GM19035 (cell line): ENCODE data around the gene CA7.

Source experiments
- ATAC-seq: cut with Tn5 transposase; IDR thresholded peaks from one replicate; pipeline ENCODE4 v1.9.1; 2021; ENCODE audit not compliant: unreplicated experiment

The CA7 gene

GRCh38 chr16:66844342-66845079 is at the start of gene CA7:
Gene CA7, plus strand, starts transcription at chr16:66844414. Its CDS starts 74 bp downstream, at chr16:66844488.
- ATAC-seq = no peak

DNA sequence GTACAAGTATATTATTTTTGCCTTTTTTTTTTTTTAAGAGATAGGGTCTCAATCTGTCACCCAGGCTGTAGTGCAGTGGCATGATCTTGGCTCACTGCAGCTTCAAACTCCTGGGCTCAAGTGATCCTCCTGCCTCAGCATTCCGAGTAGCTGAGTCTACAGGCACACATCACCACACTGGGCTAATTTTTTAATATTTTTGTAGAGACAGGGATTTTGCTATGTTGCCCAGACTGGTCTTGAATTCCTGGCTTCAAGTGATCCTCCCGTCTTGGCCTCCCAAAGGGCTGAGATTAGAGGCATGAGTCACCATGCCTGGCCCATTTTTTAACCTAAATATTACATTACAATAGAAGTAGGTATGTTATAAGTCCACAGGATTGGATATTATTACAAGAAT is 46.1 kb upstream of the CA7 start:
- ATAC-seq = no peak

DNA sequence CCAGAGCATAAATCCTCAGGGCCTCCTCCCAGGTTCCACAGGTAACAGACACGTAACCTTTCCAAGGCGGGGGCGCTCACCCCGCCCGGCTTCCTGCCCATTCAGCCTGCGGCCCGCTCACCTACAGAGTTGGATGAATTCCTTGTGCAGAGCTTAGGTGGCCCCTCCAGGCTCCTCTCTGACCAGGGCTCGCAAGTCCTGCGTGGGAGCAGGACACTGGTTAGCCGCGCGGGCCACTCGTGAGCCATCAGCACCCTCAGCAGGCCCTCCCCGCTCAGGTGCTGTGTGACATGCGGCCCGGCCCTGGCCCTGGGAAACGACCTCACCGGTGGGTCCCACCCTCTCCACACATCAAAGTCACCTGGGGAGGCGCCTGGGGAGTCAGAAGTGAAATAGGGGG is 43.4 kb upstream of the CA7 start:
- ATAC-seq = no peak

- ATAC-seq = no peak
These were observed 42.7 kb upstream of the CA7 start, which contains the start of gene TERB1 for GRCh38 chr16:66801320-66802105. Gene TERB1, minus strand, starts transcription at chr16:66801584. Its CDS starts 4,786 bp downstream, at chr16:66796798.

DNA sequence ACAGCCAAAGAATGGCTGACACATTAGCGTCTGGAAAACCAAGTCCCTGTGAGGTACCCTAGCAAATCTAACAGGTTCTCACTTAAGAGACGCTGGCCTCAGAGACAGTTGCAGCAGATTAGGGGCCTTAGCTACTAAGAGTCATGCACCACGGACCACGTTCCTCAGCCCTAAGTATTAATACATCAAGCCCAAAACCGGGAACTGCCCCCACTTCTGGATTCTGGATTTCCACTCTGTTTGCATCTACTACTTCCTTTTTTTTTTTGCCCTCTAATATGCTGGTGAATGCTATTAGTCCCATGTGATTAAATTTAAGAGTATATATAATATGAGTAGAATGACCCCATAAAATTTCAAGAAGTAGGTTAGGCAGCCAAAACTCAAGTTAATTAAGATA is 42.1 kb upstream of the CA7 start:
- no peak for ATAC-seq

DNA sequence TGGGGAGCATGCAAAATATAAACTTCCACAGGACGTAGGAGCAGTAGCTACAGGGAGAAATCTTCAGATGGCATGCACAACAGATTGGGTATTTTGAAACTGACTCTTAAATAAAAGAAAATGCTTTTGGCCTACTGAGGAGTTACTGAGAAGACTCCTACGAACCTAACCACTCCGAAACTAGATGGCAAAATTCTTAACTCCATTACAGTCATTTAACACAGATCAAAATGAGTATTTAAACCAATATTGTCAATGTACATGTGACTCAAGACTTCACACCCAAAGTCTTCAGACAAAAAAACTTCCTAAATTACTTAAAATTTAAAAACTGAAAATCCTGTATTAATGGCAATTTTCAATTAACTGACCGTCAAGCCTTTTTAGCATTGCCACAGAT is 34.4 kb upstream of the CA7 start:
- no peak for ATAC-seq

DNA sequence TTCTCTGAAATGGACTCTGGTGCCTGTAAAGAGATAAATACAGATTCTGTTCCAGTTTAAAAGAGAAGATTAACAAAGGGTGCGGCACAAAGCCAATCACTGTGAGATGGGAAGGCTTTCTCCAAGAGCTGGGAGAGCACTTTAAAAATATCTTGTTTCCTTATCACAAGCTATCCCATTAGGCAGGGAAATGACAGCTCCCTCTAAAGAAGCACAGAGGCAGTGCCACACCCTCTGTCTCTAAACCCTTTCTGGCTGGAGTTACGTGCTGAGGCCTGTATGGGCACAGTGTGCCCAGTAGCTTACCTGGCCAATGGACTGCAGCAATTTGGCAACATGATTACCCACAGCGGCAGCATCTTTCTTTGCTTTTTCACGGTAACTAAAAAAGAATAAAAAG is 33.8 kb upstream of the CA7 start:
- ATAC-seq = no peak

- no peak for ATAC-seq
These were observed 33.2 kb upstream of the CA7 start for GRCh38 chr16:66811043-66811442.

DNA sequence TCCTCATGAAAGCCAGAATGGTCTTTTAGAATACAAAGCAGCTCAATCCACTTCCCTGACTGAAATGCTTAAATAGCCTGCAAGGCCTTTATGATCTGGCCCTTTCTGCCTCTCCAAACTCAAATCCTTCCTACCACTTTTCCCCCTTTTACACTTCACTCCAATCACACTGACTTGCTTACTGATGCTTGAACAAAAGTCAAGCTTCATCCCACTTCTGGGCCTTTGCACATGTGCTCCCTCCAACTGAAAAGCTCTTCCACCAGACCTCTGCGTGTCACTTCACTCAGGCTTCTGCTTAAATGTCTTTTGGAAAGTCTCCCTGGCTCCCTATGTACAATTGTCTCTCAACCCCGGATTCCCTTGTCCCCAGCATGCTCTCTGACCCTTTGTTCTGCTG is 29.5 kb upstream of the CA7 start:
- ATAC-seq = no peak

DNA sequence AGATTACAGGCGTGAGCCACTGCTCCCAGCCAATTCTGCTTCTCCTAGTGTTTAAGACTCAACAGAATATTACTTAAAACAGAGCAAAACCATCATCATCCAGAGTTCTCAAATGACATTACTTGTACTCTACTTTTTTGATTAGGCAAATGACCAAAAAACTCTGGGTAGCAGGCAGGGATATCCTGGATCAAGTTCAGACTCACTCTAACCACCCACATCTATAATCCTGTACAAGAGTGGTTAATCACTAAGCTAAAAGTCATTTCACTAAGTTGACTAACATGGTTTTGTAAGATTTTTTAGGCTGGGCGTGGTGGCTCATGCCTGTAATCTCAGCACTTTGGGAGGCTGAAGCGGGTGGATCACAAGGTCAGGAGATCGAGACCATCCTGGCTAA is 20.2 kb upstream of the CA7 start:
- ATAC-seq = no peak

DNA sequence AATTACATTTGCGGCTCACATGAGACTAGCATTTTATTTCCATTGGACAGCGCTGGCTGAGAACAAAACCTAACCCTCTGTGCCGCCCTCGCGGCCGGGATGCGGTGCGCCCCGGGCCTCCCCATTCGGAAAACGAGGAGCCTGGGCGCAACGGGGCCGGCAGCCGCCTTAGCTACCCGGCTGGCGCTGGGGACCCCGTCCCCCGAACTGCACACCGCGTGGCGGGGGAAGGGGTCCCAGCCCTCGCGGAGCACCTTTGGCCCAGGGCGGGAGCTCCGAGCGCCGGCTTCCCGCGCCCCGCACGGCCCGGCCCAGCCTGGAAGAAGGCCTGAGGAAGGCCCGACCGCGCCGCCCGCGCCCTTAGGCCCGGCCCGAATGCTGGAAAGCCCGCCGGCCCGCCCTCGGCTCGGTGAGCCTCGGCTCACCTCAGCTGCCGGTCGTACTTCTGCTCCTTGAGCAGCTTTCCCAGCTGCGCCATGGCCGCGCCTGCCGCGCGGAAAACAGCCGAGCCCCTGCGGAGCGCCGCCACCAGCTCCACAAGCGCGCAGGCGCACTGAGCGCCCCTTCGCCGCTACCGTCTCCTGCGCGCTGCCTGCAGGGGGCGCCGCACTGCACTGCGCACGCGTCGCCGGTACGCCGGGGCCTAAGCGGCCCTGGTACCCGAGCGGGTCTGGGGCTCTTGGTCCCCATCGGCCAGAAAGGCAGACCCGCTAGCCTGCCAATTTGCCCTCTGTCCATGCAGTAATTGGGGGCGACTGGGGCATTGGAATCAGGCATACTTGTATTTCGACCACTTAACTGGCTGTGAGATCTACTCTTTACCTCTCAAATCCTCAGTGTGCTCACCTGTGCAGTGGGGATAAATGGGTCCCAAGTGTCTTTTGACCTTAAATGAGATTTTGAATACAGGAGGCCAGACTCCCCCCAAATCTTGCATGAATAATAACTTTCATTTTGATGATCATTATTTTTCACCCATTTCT is 13.5 kb upstream of the CA7 start, which contains the start of gene NAE1:
TSS of gene NAE1 (minus strand) at position 555 of the 983 bp plus-strand sequence. CDS start at position 478, 77 bp downstream.
- peak; percentile 87 for ATAC-seq

DNA sequence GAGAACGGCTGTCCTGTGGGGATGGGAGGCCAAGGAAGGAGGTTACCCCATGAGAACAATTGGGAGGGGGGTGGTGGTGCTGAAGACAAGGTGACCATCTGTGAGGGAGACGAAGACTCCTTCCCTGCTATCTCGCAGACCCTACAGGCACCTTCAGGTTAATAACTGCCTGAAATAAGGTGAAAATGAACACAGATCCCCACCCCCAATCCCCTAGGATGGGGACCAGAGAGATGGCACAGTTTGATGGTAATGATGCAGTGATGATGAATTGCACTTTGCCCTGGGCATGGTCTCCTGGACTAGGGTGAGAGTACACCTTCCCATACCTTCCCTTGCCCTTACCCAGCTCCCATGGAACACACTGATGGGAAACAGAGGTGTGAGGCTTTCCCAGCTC is 12.0 kb upstream of the CA7 start:
- ATAC-seq = no peak

GRCh38 chr16:66832661-66833305 is 11.4 kb upstream of the CA7 start:
- ATAC-seq = no peak

DNA sequence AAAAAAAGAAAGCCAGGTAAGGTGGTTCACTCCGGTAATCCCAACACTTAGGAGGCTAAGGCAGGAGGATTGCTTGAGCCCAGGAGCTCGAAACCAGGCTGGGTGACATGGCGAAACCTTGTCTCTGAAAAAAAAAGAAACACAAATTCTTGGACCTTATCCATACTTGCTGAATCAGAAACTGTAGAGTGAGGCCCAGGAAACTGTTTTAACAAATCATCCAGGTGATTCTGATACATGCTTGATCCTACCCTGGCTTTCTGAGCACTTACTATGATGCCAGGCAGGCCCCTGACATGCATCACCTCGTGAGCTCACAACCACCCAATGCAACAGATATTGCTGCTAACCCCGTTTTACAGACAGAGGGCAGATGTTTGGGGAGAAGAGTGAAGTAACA is 9.5 kb upstream of the CA7 start:
- ATAC-seq = no peak

- no peak for ATAC-seq
These were observed 3.3 kb upstream of the CA7 start for GRCh38 chr16:66840883-66841282.

DNA sequence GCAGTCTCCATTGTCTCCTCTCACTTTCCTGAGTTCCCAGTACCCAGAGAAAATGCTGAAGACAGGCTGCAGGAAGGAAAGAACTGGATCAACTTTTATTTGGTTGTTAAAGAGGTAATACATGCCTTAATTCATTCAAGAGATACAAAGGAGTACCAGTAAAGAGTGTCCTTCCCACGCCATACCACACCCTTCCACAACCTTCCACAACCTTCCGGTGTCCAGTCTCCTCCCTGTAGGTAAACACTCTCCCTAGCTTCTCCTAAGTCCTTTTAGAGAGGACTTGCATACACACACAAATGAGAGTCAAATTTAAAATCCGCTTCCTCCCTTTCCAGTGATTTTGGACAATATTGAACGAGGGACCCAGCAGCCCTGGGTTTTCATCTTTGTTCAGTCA is 2.8 kb upstream of the CA7 start:
- no peak for ATAC-seq

- ATAC-seq = no peak
These were observed 1.4 kb upstream of the CA7 start for GRCh38 chr16:66842765-66843164.

DNA sequence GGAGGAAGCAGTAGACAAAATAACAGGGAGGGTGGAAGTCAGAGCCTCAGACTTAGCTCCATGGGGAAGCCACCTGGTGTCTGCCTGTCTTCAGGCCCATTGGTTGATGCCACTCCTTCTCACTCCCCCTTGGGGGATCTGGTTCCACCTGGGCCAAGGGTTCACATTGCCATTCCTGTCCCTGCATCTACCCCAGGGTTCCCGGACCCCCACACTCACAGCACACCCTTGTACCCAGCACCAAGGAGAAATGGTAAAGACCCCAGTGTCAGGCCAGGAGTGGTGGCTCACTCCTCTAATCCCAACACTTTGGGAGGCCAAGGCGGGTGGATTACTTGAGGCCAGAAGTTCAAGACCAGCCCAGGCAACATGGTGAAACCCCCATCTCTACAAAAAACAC is 1.0 kb upstream of the CA7 start:
- ATAC-seq = no peak

DNA sequence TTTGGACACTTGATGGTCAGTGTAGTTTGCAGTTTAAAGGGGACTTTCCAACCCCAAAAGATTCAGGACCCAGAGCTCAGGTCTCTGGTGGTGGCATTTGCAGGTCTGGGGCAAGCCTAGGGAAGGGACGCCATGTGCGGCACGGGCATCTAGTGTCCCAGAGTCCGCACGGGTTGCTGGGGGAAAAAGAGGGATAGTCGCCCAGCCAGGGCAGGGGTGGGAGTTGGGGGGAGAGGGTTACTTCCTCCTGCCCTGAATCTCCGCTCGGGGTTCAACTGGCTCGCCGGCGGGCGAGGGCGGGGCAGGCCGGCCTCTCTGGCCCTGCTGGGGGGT is 239 bp upstream of the CA7 start:
- ATAC-seq = no peak

GRCh38 chr16:66845080-66845410 is 831 bp downstream of the CA7 start:
- ATAC-seq = no peak

- no peak for ATAC-seq
These were observed 1.6 kb downstream of the CA7 start for GRCh38 chr16:66845791-66846221.
